Measurements from ENCODE around the gene C9orf78. TPM values are rescaled to one million over a fixed set of nuclear protein-coding genes. Genes with fewer than 3 reads are reported as not detected.
A peak's percentile ranks its signal among the peaks of the same experiment; 100 is the strongest.

C9orf78 gene
- total RNA-seq, 6 donors from 2014 or later = 17.8 to 66.6 (median 36.5) TPM

GRCh38 chr9:129864991-129865647, 30.0 kb upstream of the C9orf78 start:
- no peak for TF ChIP-seq POLR2AphosphoS5 (IDR thresholded peaks at IDR 0.05)
- no peak for TF ChIP-seq POLR2A (IDR thresholded peaks at IDR 0.05)
- TF ChIP-seq EP300 (IDR thresholded peaks at IDR 0.05) = no peak
- no peak for TF ChIP-seq CTCF (IDR thresholded peaks at IDR 0.05)
- 33 to 58% methylated on average over 4 to 10 of the region's 11 CpGs for WGBS, 2 donors
- peaks cover 8 to 70% (median 39%) of the 10 kb centered on the region in 4 donors for H3K36me3 ChIP-seq
- no peaks in the 10 kb centered on the region for H3K9me3 ChIP-seq
- H3K4me1 ChIP-seq = no peaks in the 10 kb centered on the region
- no peak for ATAC-seq (ENCODE audit: low FRiP score in 2 of 2)
- H3K4me3 ChIP-seq = no peak overlapping the region
- no peaks in the 10 kb centered on the region for H3K27me3 ChIP-seq
- DNase-seq = no peak
- H3K27ac ChIP-seq = peak overlapping the region in 1 of 4 donors; percentile 35

GRCh38 chr9:129863059-129863690, 28.1 kb upstream of the C9orf78 start:
- TF ChIP-seq CTCF (IDR thresholded peaks at IDR 0.05) (no peak), EP300 (IDR thresholded peaks at IDR 0.05) (no peak), POLR2AphosphoS5 (IDR thresholded peaks at IDR 0.05) (peak in 1 of 2 donors; percentile 38), POLR2A (IDR thresholded peaks at IDR 0.05) (no peak)
- DNase-seq (peak in 1 of 2 donors; percentile 53), ATAC-seq (ENCODE audit: low FRiP score in 2 of 2) (peak in 1 of 2 donors; percentile 20)
- Histone ChIP-seq H3K36me3 (peaks cover 8 to 63% (median 44%) of the 10 kb centered on the region in 4 donors), H3K9me3 (no peaks in the 10 kb centered on the region), H3K4me3 (no peak overlapping the region), H3K27me3 (no peaks in the 10 kb centered on the region), H3K27ac (no peak overlapping the region), H3K4me1 (no peaks in the 10 kb centered on the region)
- 63 to 64% methylated on average over 7 to 13 of the region's 14 CpGs for WGBS, 2 donors

- 80 to 86% methylated on average over 8 to 12 of the region's 12 CpGs for WGBS, 2 donors
- no peaks in the 10 kb centered on the region for H3K9me3 ChIP-seq
- ATAC-seq (ENCODE audit: low FRiP score in 2 of 2) (no peak), DNase-seq (no peak)
- no peak overlapping the region for H3K27ac ChIP-seq
- no peaks in the 10 kb centered on the region for H3K27me3 ChIP-seq
- peaks cover 8 to 74% (median 45%) of the 10 kb centered on the region in 4 donors for H3K36me3 ChIP-seq
- TF ChIP-seq POLR2A (IDR thresholded peaks at IDR 0.05) (no peak), POLR2AphosphoS5 (IDR thresholded peaks at IDR 0.05) (no peak), CTCF (IDR thresholded peaks at IDR 0.05) (no peak), EP300 (IDR thresholded peaks at IDR 0.05) (no peak)
- no peak overlapping the region for H3K4me3 ChIP-seq
- H3K4me1 ChIP-seq = no peaks in the 10 kb centered on the region
These were observed 26.4 kb upstream of the C9orf78 start for GRCh38 chr9:129861447-129861827.

GRCh38 chr9:129860653-129861446, 25.8 kb upstream of the C9orf78 start:
- no peaks in the 10 kb centered on the region for H3K27me3 ChIP-seq
- H3K36me3 ChIP-seq = peaks cover 8 to 74% (median 45%) of the 10 kb centered on the region in 4 donors
- TF ChIP-seq POLR2AphosphoS5 (IDR thresholded peaks at IDR 0.05) (no peak), POLR2A (IDR thresholded peaks at IDR 0.05) (no peak), EP300 (IDR thresholded peaks at IDR 0.05) (no peak), CTCF (IDR thresholded peaks at IDR 0.05) (no peak)
- H3K4me3 ChIP-seq = no peak overlapping the region
- no peak for DNase-seq
- no peak for ATAC-seq (ENCODE audit: low FRiP score in 2 of 2)
- no peaks in the 10 kb centered on the region for H3K4me1 ChIP-seq
- 66 to 78% methylated on average over 6 to 10 of the region's 11 CpGs for WGBS, 2 donors
- no peak overlapping the region for H3K27ac ChIP-seq
- H3K9me3 ChIP-seq = no peaks in the 10 kb centered on the region

All from upper lobe of left lung (tissue), 6 donors.